ENCODE results near the gene MDFI.

Gene MDFI

GRCh38 chr6:41651962-41652657 lies 13.8 kb downstream of the MDFI start:
- no peak for DNase-seq

GRCh38 chr6:41652866-41653652 lies 14.8 kb downstream of the MDFI start:
- DNase-seq: no peak

GRCh38 chr6:41653691-41654090 lies 15.4 kb downstream of the MDFI start:
- no peak for DNase-seq

GRCh38 chr6:41654151-41654697 lies 16.0 kb downstream of the MDFI start:
- no peak for DNase-seq

GRCh38 chr6:41654698-41655151 lies 16.5 kb downstream of the MDFI start:
- DNase-seq: no peak

DNA sequence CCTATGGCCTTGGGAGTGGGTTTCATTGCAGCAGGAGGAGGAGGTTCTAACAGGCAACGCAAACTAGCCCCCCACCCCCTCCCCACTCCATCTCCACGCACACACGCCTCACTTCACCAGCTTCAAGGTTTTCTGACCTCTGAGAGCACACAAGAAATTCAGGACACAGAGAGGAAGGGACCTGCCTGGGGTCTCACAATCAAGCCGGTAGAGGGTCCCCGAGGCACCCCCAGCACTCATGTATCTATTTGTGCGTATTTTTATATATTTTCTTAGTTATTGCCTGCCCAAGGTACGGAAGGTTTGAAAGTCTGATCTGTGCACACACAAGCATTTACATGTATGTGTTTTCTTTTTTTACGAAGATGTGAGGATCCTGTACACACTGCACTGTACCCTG lies 16.9 kb downstream of the MDFI start:
- no peak for DNase-seq

DNA sequence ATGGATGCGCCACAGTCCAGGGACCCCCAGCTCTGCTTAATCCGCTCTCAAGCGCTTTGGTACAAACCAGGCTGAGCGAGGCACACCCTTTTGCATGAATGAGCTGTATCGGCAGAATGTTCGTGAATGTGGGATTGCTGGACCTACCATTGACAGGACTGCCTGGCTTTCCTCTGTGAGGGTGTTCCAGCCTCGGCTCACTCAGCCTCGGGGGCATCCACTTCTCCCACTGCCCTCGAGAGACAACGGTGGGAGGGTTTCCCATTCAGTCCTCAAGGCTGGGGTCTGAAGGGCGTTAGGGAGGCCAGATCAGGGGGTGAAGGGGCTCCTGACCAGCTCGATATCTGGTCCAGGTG lies 17.4 kb downstream of the MDFI start:
- no peak for DNase-seq

DNA sequence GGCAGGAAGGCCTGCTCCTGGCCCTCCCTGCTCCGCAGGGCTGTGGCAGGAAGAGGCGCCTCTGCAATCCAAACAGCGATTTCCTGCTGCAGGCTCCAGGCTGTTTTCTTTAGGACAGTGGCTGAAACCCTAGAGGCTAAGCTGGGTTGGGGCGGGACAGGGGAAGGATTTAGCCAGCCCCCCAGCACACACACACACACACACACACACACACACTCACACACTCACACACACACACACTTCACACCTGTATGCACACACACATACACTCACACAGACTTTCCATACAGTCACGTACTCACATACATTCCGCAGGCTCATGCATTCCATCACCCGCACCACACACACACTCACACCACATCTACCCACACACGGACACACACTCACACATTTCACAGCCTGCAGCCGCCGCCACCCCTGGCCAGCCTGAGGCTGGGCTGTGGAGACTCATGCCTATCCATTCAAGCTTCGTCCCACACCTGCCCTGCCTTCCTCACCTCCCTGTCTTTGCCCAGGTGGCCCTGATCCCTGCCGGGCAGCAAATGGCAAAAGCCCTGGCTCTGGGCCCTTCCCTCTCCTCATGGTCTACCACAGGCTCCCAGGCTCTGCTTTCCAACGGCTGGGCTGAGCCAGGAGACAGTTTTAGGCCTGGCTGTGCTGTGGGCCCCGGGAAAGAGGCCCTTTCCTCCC lies 17.9 kb downstream of the MDFI start:
- no peak for DNase-seq

DNA sequence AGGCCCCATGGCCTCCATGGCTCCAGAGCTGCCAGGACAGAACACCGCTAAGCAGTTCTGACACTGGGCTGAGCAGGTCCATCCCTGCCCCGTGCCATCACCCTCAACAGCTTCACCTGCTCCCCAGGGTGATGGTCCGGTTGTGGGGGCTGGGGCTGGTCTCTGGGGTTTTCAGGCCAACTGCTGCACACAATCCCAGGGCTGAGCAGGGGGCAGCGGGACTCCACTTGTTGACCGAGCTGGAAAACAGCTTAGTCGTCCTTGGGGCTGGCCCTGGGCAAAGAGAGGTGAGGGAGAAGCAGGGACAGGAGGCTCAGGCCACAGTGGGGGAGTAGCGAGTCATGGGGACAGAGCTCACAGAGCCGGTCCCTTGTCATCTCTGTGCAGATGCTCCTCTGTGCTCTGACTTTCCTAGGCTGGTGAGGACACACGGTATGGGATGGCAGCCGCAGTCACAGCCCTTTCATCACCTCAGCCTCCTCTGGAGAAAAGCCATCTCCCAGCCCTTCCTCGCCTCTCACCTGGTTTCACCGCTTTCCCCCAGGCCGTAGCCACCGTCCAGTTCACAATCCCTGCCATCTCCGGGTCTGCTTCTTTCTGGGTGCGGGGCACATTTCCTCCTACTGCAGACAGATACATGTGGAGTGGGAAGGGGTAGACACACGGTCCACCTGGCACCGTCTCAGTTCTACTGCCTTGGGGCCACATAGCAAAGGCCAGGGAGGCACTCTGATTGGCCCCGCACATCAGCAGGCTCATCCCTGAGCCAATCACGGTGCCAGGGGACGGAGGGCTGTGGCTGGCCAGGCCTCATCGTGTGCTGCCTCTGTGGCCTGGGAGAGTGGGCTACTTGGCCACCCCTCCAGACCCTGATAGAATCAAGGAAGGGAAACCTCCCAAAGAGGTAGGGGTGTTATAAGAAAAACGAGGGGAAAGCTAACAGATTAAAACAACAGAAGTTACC lies 19.1 kb downstream of the MDFI start:
- DNase-seq: no peak

DNA sequence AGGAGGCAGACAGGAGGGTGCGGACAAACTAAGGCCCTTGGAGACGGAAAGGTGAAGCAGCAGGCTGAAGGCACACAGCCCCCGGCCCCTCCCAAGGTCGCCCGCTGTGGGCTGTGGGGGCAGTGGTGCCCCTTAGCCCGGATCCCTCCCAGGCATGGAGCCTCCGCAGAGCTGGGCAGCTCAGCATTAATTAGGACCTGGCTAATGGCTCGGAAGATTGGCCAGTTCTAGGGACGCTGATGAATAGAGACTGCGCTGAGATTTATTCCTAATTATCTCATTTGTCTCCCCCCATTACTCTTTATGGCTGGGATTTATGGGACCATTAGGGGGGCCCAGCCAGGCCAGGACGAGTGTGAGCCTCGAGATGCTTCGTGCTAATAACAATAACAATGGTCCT lies 20.4 kb downstream of the MDFI start:
- DNase-seq: no peak

GRCh38 chr6:41659935-41660334 lies 21.7 kb downstream of the MDFI start:
- no peak for DNase-seq

DNA sequence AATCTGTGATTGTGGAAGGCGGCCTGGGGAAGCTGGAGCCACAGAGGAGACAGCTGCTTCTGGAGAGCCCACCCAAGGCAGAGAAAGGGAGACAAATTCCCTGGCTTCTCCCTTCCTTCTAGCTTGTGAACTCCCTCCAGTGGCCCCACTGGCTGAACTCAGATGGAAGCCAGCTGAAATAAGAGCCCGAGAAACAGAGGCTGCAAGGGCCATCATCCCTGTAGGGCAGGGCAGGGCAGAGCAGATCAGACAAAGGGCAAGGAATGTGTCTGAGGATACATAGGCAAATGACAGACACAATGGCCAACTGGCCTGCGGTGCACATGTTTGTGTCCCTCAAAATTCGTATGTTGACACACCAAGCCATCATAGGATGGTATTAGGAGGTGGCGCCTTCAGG lies 25.3 kb downstream of the MDFI start:
- DNase-seq: no peak

DNA sequence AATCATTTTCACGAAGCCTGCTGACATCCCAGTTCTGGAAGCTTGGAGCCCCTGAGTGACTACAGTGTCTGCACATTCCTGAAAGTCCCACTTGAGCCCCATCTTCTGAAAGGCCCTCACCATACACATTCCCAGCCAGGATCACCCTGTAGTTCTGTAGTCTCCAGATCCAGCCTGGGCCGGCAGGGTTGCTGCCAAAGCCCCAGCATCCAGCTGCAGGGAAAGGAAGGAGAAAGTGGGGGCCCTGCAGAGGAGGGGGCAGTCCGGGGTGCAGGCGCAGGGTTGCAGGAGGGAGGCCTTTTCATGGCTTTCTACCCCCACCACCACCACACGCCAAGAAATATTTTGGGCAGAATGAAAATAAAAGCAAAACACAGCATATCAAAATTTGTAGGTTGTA lies 26.0 kb downstream of the MDFI start:
- DNase-seq: no peak

DNA sequence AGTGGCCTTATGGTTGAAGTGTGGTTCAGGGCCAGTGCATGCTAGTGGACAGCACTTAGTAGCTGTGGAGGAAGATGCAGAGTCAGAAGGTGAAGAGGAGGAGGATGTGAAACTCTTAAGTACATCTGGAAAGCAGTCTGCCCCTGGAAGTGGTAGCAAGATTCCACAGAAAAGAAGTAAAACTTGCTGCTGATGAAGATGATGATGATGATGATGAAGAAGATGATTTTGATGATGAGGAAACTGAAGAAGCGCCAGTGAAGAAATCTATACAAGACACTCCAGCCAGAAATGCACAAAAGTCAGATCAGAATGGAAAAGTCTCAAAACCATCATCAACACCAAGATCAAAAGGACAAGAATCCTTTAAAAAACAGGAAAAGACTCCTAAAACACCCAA lies 28.9 kb downstream of the MDFI start:
- DNase-seq: no peak

GRCh38 chr6:41668968-41669367 lies 30.7 kb downstream of the MDFI start:
- DNase-seq: no peak

GRCh38 chr6:41670703-41671360 lies 32.6 kb downstream of the MDFI start:
- no peak for DNase-seq

DNA sequence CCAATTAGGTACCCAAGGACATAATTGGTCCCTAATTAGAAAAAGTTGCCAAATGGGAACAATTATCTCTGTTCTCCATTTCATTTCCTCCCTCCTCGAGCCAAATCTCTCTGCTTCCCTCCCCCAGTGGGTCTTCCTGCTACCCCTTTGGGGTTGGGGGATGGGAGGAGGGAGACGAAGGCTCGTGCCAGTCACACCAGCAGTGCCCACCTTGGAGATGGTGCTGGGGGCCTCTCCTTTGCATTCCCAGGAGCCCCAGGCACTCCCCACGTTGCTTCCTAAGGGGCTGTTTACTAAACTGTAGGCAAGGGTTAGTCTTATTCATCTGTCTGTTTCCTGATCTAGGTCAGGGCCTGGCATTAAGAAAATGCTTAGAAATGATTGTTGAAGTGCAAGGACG lies 33.1 kb downstream of the MDFI start:
- DNase-seq: no peak

- no peak for DNase-seq
Observed at GRCh38 chr6:41672016-41672415, 33.7 kb downstream of the MDFI start.

DNA sequence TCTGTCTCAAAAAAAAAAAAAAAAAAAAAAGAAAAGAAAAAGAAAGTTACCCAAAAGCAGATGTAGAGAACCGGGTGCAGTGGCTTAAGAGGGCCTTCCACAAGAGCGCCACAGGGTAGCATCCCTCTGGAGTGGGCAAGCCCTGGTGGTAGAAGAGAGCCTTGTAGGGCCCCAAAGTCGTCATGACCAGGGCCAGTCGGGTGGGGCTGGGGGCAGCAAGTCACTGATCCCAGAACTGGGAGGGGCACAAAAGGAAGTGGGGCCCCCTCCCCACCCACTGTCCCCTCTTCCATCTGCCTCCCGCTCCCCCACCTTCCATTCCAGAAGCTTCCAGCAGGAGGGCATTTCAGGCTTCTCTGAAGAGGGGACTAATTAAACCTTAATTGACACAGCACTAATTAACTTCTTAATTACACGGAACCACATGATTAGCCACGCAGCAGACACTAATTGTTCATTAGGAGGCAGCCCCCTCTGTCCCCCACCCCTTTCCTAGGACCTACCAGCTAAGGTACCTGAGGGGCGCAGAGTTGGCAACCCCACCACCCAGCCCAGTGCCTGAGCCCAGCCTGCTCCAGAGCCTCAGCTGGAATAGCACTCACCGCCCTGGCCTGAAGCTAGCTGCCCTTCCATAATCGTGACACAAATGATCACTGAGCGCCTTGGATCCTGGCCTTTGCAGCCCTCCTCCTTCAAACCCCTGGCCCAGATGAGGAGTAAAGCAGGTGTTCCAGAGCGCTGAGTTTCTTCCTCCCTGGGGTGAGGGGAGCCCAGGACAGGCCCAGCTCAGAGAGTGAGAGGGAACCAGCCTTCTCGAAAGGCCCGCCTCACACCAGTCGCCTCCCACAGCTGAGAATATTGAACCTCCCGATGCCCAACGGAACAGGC lies 34.8 kb downstream of the MDFI start:
- DNase-seq: no peak

- no peak for DNase-seq
Observed at GRCh38 chr6:41673704-41674000, 35.4 kb downstream of the MDFI start.

All from NCI-H187 (cell line).